ENCODE measurements around the gene TLK1. TPM values are rescaled to one million over a fixed set of nuclear protein-coding genes. Genes with fewer than 3 reads are reported as not detected.

The TLK1 gene
- polyA plus RNA-seq, 1 experiment, result 28.3 TPM

GRCh38 chr2:171049691-171050090 is 111.0 kb downstream of the TLK1 start:
- no peak for TF ChIP-seq CTCF (IDR thresholded peaks at IDR 0.05; ENCODE audit: low read depth, low read length)
- ChIA-PET POLR2A (no interaction called here), CTCF (interaction anchor here (3.2 kb wide), 1 partner anchor 367 kb away, joined by 12 read pairs; no protein-coding TSS in a partner anchor)
- Histone ChIP-seq H3K9me3 (ENCODE audit: control insufficient read depth, insufficient read depth, low read length) (no peaks in the 10 kb centered on the region), H3K27me3 (ENCODE audit: control insufficient read depth, insufficient read depth, low read length) (no peaks in the 10 kb centered on the region), H3K27ac (ENCODE audit: low read depth, low read length) (no peak overlapping the region), H3K4me3 (ENCODE audit: low read depth, low read length) (no peak overlapping the region)
- no peak for DNase-seq (ENCODE audit: low read depth, low spot score)

- H3K27ac ChIP-seq (ENCODE audit: low read depth, low read length), result no peak overlapping the region
- no peak for DNase-seq (ENCODE audit: low read depth, low spot score)
- H3K4me3 ChIP-seq (ENCODE audit: low read depth, low read length), result no peak overlapping the region
- ChIA-PET CTCF (no interaction called here), POLR2A (no interaction called here)
- no peaks in the 10 kb centered on the region for H3K27me3 ChIP-seq (ENCODE audit: control insufficient read depth, insufficient read depth, low read length)
- no peaks in the 10 kb centered on the region for H3K9me3 ChIP-seq (ENCODE audit: control insufficient read depth, insufficient read depth, low read length)
- TF ChIP-seq CTCF (IDR thresholded peaks at IDR 0.05; ENCODE audit: low read depth, low read length), result no peak
Measured at GRCh38 chr2:171046048-171046560, 114.6 kb downstream of the TLK1 start.

- no peak for DNase-seq (ENCODE audit: low read depth, low spot score)
- ChIA-PET CTCF (no interaction called here), POLR2A (no interaction called here)
- Histone ChIP-seq H3K9me3 (ENCODE audit: control insufficient read depth, insufficient read depth, low read length) (no peaks in the 10 kb centered on the region), H3K27ac (ENCODE audit: low read depth, low read length) (no peak overlapping the region), H3K4me3 (ENCODE audit: low read depth, low read length) (no peak overlapping the region), H3K27me3 (ENCODE audit: control insufficient read depth, insufficient read depth, low read length) (no peaks in the 10 kb centered on the region)
- TF ChIP-seq CTCF (IDR thresholded peaks at IDR 0.05; ENCODE audit: low read depth, low read length), result no peak
Measured at GRCh38 chr2:171044416-171044815, 116.3 kb downstream of the TLK1 start.

GRCh38 chr2:171042253-171042969 is 118.3 kb downstream of the TLK1 start:
- Histone ChIP-seq H3K9me3 (ENCODE audit: control insufficient read depth, insufficient read depth, low read length) (no peaks in the 10 kb centered on the region), H3K27ac (ENCODE audit: low read depth, low read length) (no peak overlapping the region), H3K4me3 (ENCODE audit: low read depth, low read length) (no peak overlapping the region), H3K27me3 (ENCODE audit: control insufficient read depth, insufficient read depth, low read length) (no peaks in the 10 kb centered on the region)
- no peak for TF ChIP-seq CTCF (IDR thresholded peaks at IDR 0.05; ENCODE audit: low read depth, low read length)
- ChIA-PET CTCF (no interaction called here), POLR2A (no interaction called here)
- no peak for DNase-seq (ENCODE audit: low read depth, low spot score)

GRCh38 chr2:171036532-171036931 is 124.2 kb downstream of the TLK1 start:
- ChIA-PET POLR2A (interaction anchor here (0.7 kb wide), 1 partner anchor 515 kb away, joined by 5 read pairs; no protein-coding TSS in a partner anchor), CTCF (no interaction called here)
- Histone ChIP-seq H3K4me3 (ENCODE audit: low read depth, low read length) (no peak overlapping the region), H3K27me3 (ENCODE audit: control insufficient read depth, insufficient read depth, low read length) (no peaks in the 10 kb centered on the region), H3K27ac (ENCODE audit: low read depth, low read length) (no peak overlapping the region), H3K9me3 (ENCODE audit: control insufficient read depth, insufficient read depth, low read length) (no peaks in the 10 kb centered on the region)
- TF ChIP-seq CTCF (IDR thresholded peaks at IDR 0.05; ENCODE audit: low read depth, low read length), result no peak
- DNase-seq (ENCODE audit: low read depth, low spot score), result no peak

Data from AG04450 (cell line).